IMR-90 (cell line): ENCODE data around the gene MTA1. TPM values are rescaled to one million over a fixed set of nuclear protein-coding genes. Genes with fewer than 3 reads are reported as not detected.

Source experiments
- ATAC-seq: fragments of 200-7000 bp; cut with Tn5 transposase; 2 replicates; pipeline ENCODE4 v1.9.1; 2020; ENCODE audit warnings: low read depth, mild to moderate bottlenecking, moderate library complexity
- BruUV-seq: library from RNA; stranded (reverse); fragments of 400-500 nt; replicated peaks from 2 replicates; lab custom pipeline; 2021; lab: Mats Ljungman, UMichigan
- CTCF ChIA-PET: fragments of 300-600 bp; formaldehyde crosslinking; extraction: SDS; loops from one replicate; lab custom pipeline; 2021; ENCODE audit warnings: antibody characterized with exemption; lab: Yijun Ruan, JAX
- POLR2A ChIA-PET: fragments of 300-600 bp; sonication (Branson Sonifier 250); formaldehyde crosslinking; loops from one replicate; lab custom pipeline; 2022; ENCODE audit warnings: antibody characterized with exemption; ENCODE audit not compliant: unreplicated experiment; lab: Charles Lee
- DNase-seq: peaks from one replicate; pipeline ENCODE4 v3.0.0; 2013
- H2AFZ ChIP-seq: replicated peaks from 2 replicates; pipeline ENCODE3; 2013; ENCODE audit warnings: low read length, mild to moderate bottlenecking; ENCODE audit not compliant: poor library complexity
- H2AK5ac ChIP-seq: 2 replicates; pipeline ENCODE4 v1.6.1; 2013; ENCODE audit warnings: low read depth, low read length, inconsistent platforms
- H2AK9ac ChIP-seq: replicated peaks from 2 replicates; pipeline ENCODE3; 2013; ENCODE audit warnings: mild to moderate bottlenecking, low read depth, low read length, moderate library complexity; ENCODE audit not compliant: poor library complexity
- H2BK120ac ChIP-seq: 2 replicates; pipeline ENCODE4 v1.6.1; 2013; ENCODE audit warnings: low read depth, low read length, inconsistent platforms
- H2BK15ac ChIP-seq: 3 replicates; pipeline ENCODE4 v1.6.1; 2013; ENCODE audit warnings: low read depth, low read length, inconsistent platforms
- H2BK20ac ChIP-seq: 2 replicates; pipeline ENCODE4 v1.6.1; 2013; ENCODE audit warnings: low read depth, mild to moderate bottlenecking, inconsistent platforms, low read length, moderate library complexity
- H2BK5ac ChIP-seq: 2 replicates; pipeline ENCODE4 v1.6.1; 2013; ENCODE audit warnings: mild to moderate bottlenecking, low read depth, low read length, inconsistent platforms; ENCODE audit not compliant: poor library complexity, severe bottlenecking
- H3K14ac ChIP-seq: replicated peaks from 2 replicates; pipeline ENCODE4 v1.6.1; 2013; ENCODE audit warnings: low read depth, low read length, inconsistent platforms
- H3K18ac ChIP-seq: 2 replicates; pipeline ENCODE4 v1.6.1; 2013; ENCODE audit warnings: low read depth, low read length, control low read depth
- H3K23ac ChIP-seq: 2 replicates; pipeline ENCODE4 v1.6.1; 2013; ENCODE audit warnings: low read depth, low read length, inconsistent platforms
- H3K27ac ChIP-seq: 2 replicates; pipeline ENCODE4 v1.5.1; 2013; ENCODE audit warnings: mild to moderate bottlenecking, control low read depth, low read length; ENCODE audit not compliant: insufficient read depth
- H3K27me3 ChIP-seq: 2 replicates; pipeline ENCODE4 v1.6.1; 2013; ENCODE audit warnings: low read length; ENCODE audit not compliant: control insufficient read depth, insufficient read depth
- H3K36me3 ChIP-seq: 2 replicates; pipeline ENCODE4 v1.6.1; 2013; ENCODE audit warnings: low read length, mixed read lengths; ENCODE audit not compliant: control insufficient read depth, insufficient read depth
- H3K4ac ChIP-seq: 2 replicates; pipeline ENCODE4 v1.6.1; 2013; ENCODE audit warnings: low read depth, low read length, inconsistent platforms
- H3K4me1 ChIP-seq: 2 replicates; pipeline ENCODE4 v1.6.1; 2013; ENCODE audit warnings: low read length, mixed read lengths; ENCODE audit not compliant: control insufficient read depth, insufficient read depth
- H3K4me2 ChIP-seq: 2 replicates; pipeline ENCODE4 v1.6.1; 2013; ENCODE audit warnings: low read depth, mild to moderate bottlenecking, control low read depth, low read length, moderate library complexity
- H3K4me3 ChIP-seq: 2 replicates; pipeline ENCODE4 v1.5.1; 2013; ENCODE audit warnings: low read depth, mild to moderate bottlenecking, control low read depth, low read length, moderate library complexity; ENCODE audit not compliant: insufficient read depth
- H3K56ac ChIP-seq: 2 replicates; pipeline ENCODE4 v1.6.1; 2013; ENCODE audit warnings: low read length, inconsistent platforms; ENCODE audit not compliant: insufficient read depth; ENCODE audit errors: extremely low read depth
- H3K79me1 ChIP-seq, 2 experiments: 2 replicates each; pipeline ENCODE4 v1.6.1; 2013; ENCODE audit warnings: low read length in 2 of 2, inconsistent platforms in 1 of 2, low read depth in 1 of 2
- H3K9ac ChIP-seq: 2 replicates; pipeline ENCODE4 v1.6.1; 2013; ENCODE audit warnings: low read depth, low read length, control low read depth
- H3K9me1 ChIP-seq: 2 replicates; pipeline ENCODE4 v1.6.1; 2013; ENCODE audit warnings: low read length, inconsistent platforms; ENCODE audit not compliant: insufficient read depth
- H3K9me3 ChIP-seq: 2 replicates; pipeline ENCODE4 v1.6.1; 2013; ENCODE audit warnings: low read length; ENCODE audit not compliant: control insufficient read depth, insufficient read depth
- H4K20me1 ChIP-seq: 2 replicates; pipeline ENCODE4 v1.6.1; 2013; ENCODE audit warnings: low read length, inconsistent platforms; ENCODE audit not compliant: insufficient read depth
- H4K5ac ChIP-seq: 2 replicates; pipeline ENCODE4 v1.6.1; 2013; ENCODE audit warnings: mild to moderate bottlenecking, low read depth, low read length, control low read depth
- H4K8ac ChIP-seq, 2 experiments: 2 replicates each; pipeline ENCODE4 v1.6.1; 2013; ENCODE audit warnings: low read depth in 2 of 2, low read length in 2 of 2, control low read depth in 1 of 2, inconsistent platforms in 1 of 2
- H4K91ac ChIP-seq: 2 replicates; pipeline ENCODE4 v1.6.1; 2013; ENCODE audit warnings: low read depth, low read length, inconsistent platforms; ENCODE audit not compliant: insufficient read depth
- FOS ChIP-seq: fragments of 150-350 bp; IDR thresholded peaks from 2 replicates; pipeline ENCODE4 v1.6.1; 2016; ENCODE audit warnings: low read depth, low read length
- POLR2A ChIP-seq: IDR thresholded peaks from 2 replicates; pipeline ENCODE4 v1.6.1; 2012; ENCODE audit warnings: mild to moderate bottlenecking, low read depth, low read length
- WGBS, 2 experiments: methylation state at CpG; one replicate each; pipeline versions ENCODE4 v1.1.5 to v1.1.7; 2013; ENCODE audit warnings: missing lambda C conversion rate in 2 of 2; ENCODE audit not compliant: insufficient read length in 1 of 2; ENCODE audit errors: extremely low coverage in 2 of 2; 5-methylcytosine and 5-hydroxymethylcytosine counted together
- dilution Hi-C: fragments of 300-500 bp; cut with HindIII; formaldehyde crosslinking; loops from one replicate; pipeline ENCODE4 v1.14.3; 2018; ENCODE audit warnings: low sequenced_read_pairs; ENCODE audit not compliant: unreplicated experiment
- in situ Hi-C: fragments of 300-500 bp; cut with MboI; formaldehyde crosslinking; loops from 3 replicates; pipeline ENCODE4 v1.14.3; 2019; ENCODE audit warnings: low sequenced_read_pairs, inconsistent platforms, mixed read lengths
- intact Hi-C: fragments of 100-400 bp; cut with micrococcal nuclease; formaldehyde crosslinking; loops from 2 replicates; pipeline ENCODE4 v1.10.0; 2022
- polyA plus RNA-seq, 3 experiments: library from polyadenylated mRNA; depleted of rRNA; stranded (reverse); fragments of >200 nt; gene quantifications; 2 replicates each; pipeline ENCODE4 v1.2.3, GENCODE V29; 2012; ENCODE audit warnings: low replicate concordance in 1 of 3
- total RNA-seq: library from RNA; depleted of rRNA; stranded (reverse); fragments of >200 nt; gene quantifications from 2 replicates; pipeline ENCODE4 v1.2.3, GENCODE V29; 2012

MTA1 gene
- total and polyA plus RNA-seq, 2 of the 4 experiments (the other 2 are of a cell fraction), result 21.5 to 61.6 TPM

DNA sequence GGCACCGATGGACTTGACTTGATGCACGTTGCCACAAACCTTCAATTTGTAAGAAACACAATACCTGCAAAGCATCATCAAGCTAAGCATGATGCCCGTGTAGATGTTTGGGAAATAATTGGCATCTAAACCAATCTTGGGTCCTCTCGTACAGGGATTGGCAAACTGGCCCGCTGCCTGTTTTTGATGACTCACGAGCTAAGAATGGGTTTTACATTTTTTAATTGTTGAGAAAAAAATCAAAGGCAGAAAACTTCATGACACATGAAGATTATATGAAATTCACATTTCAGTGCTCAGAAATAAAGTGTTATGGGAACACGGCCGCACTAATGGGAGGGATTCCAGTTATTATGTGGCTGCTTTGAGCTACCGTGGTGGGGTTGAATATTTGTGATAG is 10.9 kb downstream of the MTA1 start:
- Histone ChIP-seq H4K5ac (no peak overlapping the region), H3K79me1 (peaks cover 20 to 70% of the 10 kb centered on the region in 2 experiments), H2AFZ (no peak overlapping the region), H3K27me3 (no peaks in the 10 kb centered on the region), H3K9me3 (no peaks in the 10 kb centered on the region), H2BK20ac (no peak overlapping the region), H3K27ac (no peak overlapping the region), H3K36me3 (peaks cover 10% of the 10 kb centered on the region), H2BK15ac (no peak overlapping the region), H3K4me1 (no peaks in the 10 kb centered on the region; the same call in 1 of the 2 replicates), H3K14ac (no peak overlapping the region), H2BK120ac (no peak overlapping the region), H3K18ac (no peak overlapping the region), H4K8ac (no peak overlapping the region), H3K23ac (no peak overlapping the region), H2BK5ac (no peak overlapping the region), H3K56ac (no peak overlapping the region), H4K91ac (no peak overlapping the region), H3K9ac (no peak overlapping the region), H2AK9ac (no peak overlapping the region), H2AK5ac (no peak overlapping the region), H3K4ac (no peak overlapping the region), H4K20me1 (peaks cover 88% of the 10 kb centered on the region), H3K4me3 (no peak overlapping the region), H3K4me2 (no peak overlapping the region), H3K9me1 (peaks cover 10% of the 10 kb centered on the region)
- dilution Hi-C loops (no loop called here), intact Hi-C loops (no loop called here), in situ Hi-C loops (no loop called here)
- CTCF ChIA-PET, result interaction anchor here (1.0 kb wide), 2 partner anchors 18 kb away, joined by 3 to 6 read pairs; no protein-coding TSS in a partner anchor
- whole genome bisulfite sequencing, 2 experiments, result no CpG with 5 or more reads among the region's 9 CpGs
- ATAC-seq (peak; percentile 50), DNase-seq (peak; percentile 66)
- TF ChIP-seq POLR2A (no peak), FOS (peak; percentile 29; the same call in 1 of the 2 replicates)
- POLR2A ChIA-PET, result no interaction called here
- no TSS peak for BruUV-seq
